A673 (cell line): ENCODE measurements around the gene TTC3. TPM values are rescaled to one million over a fixed set of nuclear protein-coding genes. Genes with fewer than 3 reads are reported as not detected.

Source experiments
- BruUV-seq: library from RNA; stranded (reverse); fragments of 400-500 nt; replicated peaks from 2 replicates; lab custom pipeline; 2021; lab: Mats Ljungman, UMichigan
- CTCF ChIA-PET: fragments of 300-600 bp; sonication (Branson Sonifier 250); formaldehyde crosslinking; loops from one replicate; lab custom pipeline; 2022; ENCODE audit warnings: antibody characterized with exemption; lab: Charles Lee
- POLR2A ChIA-PET: fragments of 300-600 bp; sonication (Branson Sonifier 250); formaldehyde crosslinking; loops from one replicate; lab custom pipeline; 2022; ENCODE audit warnings: antibody characterized with exemption; ENCODE audit not compliant: low non-redundant PET; lab: Charles Lee
- DNase-seq: peaks from one replicate; pipeline ENCODE4 v3.0.0-alpha.2; 2015; ENCODE audit warnings: low spot score
- H3K27ac ChIP-seq: fragments of 200-600 bp; sonication (generic); 2 replicates; pipeline ENCODE4 v1.5.1; 2016; ENCODE audit warnings: mixed run types, low read depth, mild to moderate bottlenecking, mixed read lengths, antibody characterized with exemption, low read length; ENCODE audit not compliant: poor library complexity, severe bottlenecking
- H3K27me3 ChIP-seq: fragments of 200-600 bp; sonication (generic); replicated peaks from 2 replicates; pipeline ENCODE4 v1.6.1; 2017; ENCODE audit warnings: mixed run types, low read depth, mild to moderate bottlenecking, mixed read lengths, antibody characterized with exemption, low read length; ENCODE audit not compliant: insufficient read depth, poor library complexity
- H3K36me3 ChIP-seq: fragments of 200-600 bp; sonication (generic); 2 replicates; pipeline ENCODE4 v1.6.1; 2016; ENCODE audit warnings: mixed run types, mild to moderate bottlenecking, mixed read lengths, antibody characterized with exemption, low read length; ENCODE audit not compliant: insufficient read depth, poor library complexity, severe bottlenecking
- H3K4me1 ChIP-seq: fragments of 200-600 bp; sonication (generic); 2 replicates; pipeline ENCODE4 v1.6.1; 2017; ENCODE audit warnings: mixed run types, mild to moderate bottlenecking, mixed read lengths, antibody characterized with exemption, low read length; ENCODE audit not compliant: insufficient read depth, poor library complexity, severe bottlenecking
- H3K4me3 ChIP-seq: fragments of 200-600 bp; sonication (generic); 2 replicates; pipeline ENCODE4 v1.5.1; 2016; ENCODE audit warnings: low read depth, mixed run types, mild to moderate bottlenecking, mixed read lengths, low read length; ENCODE audit not compliant: poor library complexity, severe bottlenecking
- H3K9me3 ChIP-seq: fragments of 200-600 bp; sonication (generic); 2 replicates; pipeline ENCODE4 v1.6.1; 2016; ENCODE audit warnings: mixed run types, low read depth, mild to moderate bottlenecking, mixed read lengths, antibody characterized with exemption, low read length; ENCODE audit not compliant: poor library complexity, severe bottlenecking
- CTCF ChIP-seq: fragments of 300-800, 200-600 bp; sonication (generic); conservative IDR thresholded peaks from 2 replicates; pipeline ENCODE4 v1.5.1; 2017; ENCODE audit warnings: low read depth, mild to moderate bottlenecking, antibody characterized with exemption, low read length, moderate library complexity, mixed read lengths
- EZH2 ChIP-seq: fragments of 200-600 bp; sonication (generic); IDR thresholded peaks from 2 replicates; pipeline ENCODE4 v1.6.1; 2017; ENCODE audit warnings: borderline replicate concordance, low read depth, mild to moderate bottlenecking, mixed read lengths, antibody characterized with exemption, low read length; ENCODE audit not compliant: poor library complexity, severe bottlenecking
- intact Hi-C: fragments of 100-400 bp; cut with micrococcal nuclease; formaldehyde crosslinking; loops from one replicate; pipeline ENCODE4 v1.10.0; 2022; ENCODE audit not compliant: unreplicated experiment
- total RNA-seq: library from RNA; stranded (reverse); gene quantifications from 2 replicates; pipeline ENCODE4 v1.2.3, GENCODE V29; 2021

TTC3 gene
- total RNA-seq, 1 experiment from 2014 or later = 137 TPM

DNA sequence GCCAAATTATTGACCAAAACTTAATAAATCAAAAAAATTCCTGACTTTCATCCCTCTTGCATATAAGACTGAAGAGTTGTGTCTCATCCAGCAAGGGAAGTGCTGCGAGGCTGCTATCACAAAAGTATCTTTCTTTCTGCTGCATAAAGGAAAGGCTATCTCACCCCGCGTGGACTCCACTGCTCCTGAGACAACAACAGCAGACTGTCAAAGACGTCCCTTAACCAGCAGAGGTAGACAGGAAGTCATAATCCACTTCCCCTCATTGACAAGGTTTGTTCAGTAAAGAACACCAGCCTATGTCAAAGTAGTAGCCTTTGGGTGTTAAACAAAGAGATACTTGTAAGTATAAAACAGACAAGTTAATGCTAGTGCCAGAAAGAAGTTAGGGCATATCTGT, 164.7 kb downstream of the TTC3 start:
- Histone ChIP-seq H3K9me3 (no peaks in the 10 kb centered on the region), H3K4me3 (no peak overlapping the region), H3K27ac (no peak overlapping the region), H3K36me3 (peaks cover 6% of the 10 kb centered on the region), H3K27me3 (no peaks in the 10 kb centered on the region), H3K4me1 (no peaks in the 10 kb centered on the region)
- BruUV-seq = no TSS peak
- intact Hi-C loops = no loop called here
- TF ChIP-seq EZH2 (no peak), CTCF (no peak)
- DNase-seq = no peak
- ChIA-PET CTCF (no interaction called here), POLR2A (no interaction called here)

DNA sequence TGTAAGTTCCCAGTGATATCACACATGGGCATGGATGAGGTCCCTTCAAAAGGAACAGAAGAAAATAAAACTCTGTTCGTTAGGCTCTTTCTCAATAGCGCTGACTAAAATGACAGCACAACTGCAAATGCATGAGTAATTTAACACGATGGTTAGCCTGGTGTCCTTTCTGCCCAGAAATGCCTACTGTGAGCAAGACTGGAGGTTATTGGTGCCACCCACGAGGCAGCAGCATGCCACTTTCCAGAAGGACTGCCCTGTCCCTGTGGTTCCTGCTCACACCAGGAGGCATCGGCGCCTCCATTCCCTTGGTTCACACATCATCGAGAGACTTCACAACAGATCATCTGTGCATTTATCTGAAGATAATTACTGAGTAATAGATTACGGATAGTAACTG, 167.9 kb downstream of the TTC3 start:
- Histone ChIP-seq H3K36me3 (peaks cover 6% of the 10 kb centered on the region), H3K4me1 (no peaks in the 10 kb centered on the region), H3K27me3 (no peaks in the 10 kb centered on the region), H3K9me3 (no peaks in the 10 kb centered on the region), H3K4me3 (no peak overlapping the region), H3K27ac (no peak overlapping the region)
- no TSS peak for BruUV-seq
- DNase-seq = no peak
- intact Hi-C loops = no loop called here
- ChIA-PET CTCF (no interaction called here), POLR2A (no interaction called here)
- TF ChIP-seq CTCF (no peak), EZH2 (no peak)

DNA sequence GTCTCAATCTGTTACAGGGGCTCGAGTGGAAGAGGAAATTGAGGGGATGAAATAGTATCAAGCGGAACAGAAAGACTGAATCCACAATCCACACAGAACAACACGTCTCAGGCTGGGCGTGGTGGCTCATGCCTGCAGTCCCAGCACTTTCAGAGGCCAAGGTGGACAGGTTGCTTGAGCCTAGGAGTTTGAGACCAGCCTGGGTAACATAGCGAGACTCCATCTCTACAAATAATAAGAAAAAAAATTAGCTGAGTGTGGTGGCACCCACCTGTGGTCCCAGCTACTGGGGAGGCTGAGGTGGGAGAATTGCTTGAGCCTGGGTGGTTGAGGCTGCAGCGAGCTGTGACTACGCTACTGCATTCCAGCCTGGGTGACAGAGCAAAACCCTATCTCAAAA, 168.4 kb downstream of the TTC3 start:
- H3K4me1 ChIP-seq = no peaks in the 10 kb centered on the region
- H3K4me3 ChIP-seq = no peak overlapping the region
- ChIA-PET CTCF (no interaction called here), POLR2A (no interaction called here)
- no peak for DNase-seq
- H3K36me3 ChIP-seq = peaks cover 6% of the 10 kb centered on the region
- intact Hi-C loops = no loop called here
- H3K27ac ChIP-seq = no peak overlapping the region
- no peaks in the 10 kb centered on the region for H3K27me3 ChIP-seq
- no TSS peak for BruUV-seq
- TF ChIP-seq CTCF (no peak), EZH2 (no peak)
- H3K9me3 ChIP-seq = no peaks in the 10 kb centered on the region
